ENCODE measurements around the gene PRRC2C. TPM values are rescaled to one million over a fixed set of nuclear protein-coding genes. Genes with fewer than 3 reads are reported as not detected.

The PRRC2C gene
- total RNA-seq, 2 donors from 2014 or later = 331 to 343 TPM

DNA sequence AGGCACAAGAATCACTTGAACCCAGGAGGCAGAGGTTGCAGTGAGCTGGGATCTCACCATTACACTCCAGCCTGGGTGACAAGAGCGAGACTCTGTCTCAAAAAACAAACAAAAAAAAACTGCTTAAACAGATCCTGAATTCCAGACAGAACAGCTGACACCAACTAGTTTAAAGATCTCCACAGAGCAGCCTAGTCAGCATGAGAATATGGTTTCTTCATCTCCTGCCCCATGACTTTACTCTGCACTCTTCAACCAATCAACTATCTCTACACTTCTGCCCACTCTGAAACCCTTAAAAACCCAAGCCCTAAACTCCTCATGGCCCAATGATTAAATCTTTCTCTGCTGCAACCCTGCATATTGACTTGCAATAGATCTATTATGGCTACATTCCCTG lies 7.5 kb upstream of the PRRC2C start:
- H3K4me3 Mint-ChIP-seq = no peak overlapping the region
- H3K9me3 Mint-ChIP-seq = no peaks in the 10 kb centered on the region
- DNase-seq (ENCODE audit: low spot score) (no peak), ATAC-seq (no peak)
- H3K27ac Mint-ChIP-seq = no peak overlapping the region
- H3K27me3 Mint-ChIP-seq = peaks cover 22 to 23% of the 10 kb centered on the region in 2 donors
- peaks cover 0 to 4% of the 10 kb centered on the region in 2 donors for H3K4me1 Mint-ChIP-seq (ENCODE audit: low read depth in 2 of 2)
- no peaks in the 10 kb centered on the region for H3K36me3 Mint-ChIP-seq

DNA sequence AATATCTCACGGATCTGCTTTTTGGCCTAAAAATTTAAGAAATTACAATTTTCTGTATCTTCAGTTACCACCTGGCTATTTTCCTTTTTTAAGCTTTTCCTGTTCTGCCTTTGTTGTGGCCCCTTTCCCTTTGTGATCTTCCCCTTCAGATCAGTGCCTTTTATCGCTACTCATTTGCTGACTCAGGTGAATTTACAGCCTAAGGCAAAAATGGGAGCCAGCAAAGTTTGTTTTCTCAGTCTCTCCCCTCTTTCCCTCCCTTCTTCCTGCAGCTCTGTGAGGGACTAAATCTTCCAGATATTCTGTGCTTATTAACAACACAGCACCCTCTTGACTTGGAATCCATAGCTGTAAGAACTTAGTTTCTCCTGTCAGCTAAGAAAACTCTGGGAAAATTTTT lies 5.3 kb upstream of the PRRC2C start:
- H3K27ac Mint-ChIP-seq = no peak overlapping the region
- ATAC-seq = no peak
- no peak for DNase-seq (ENCODE audit: low spot score)
- H3K36me3 Mint-ChIP-seq = no peaks in the 10 kb centered on the region
- H3K9me3 Mint-ChIP-seq = no peaks in the 10 kb centered on the region
- peaks cover 8 to 12% of the 10 kb centered on the region in 2 donors for H3K4me1 Mint-ChIP-seq (ENCODE audit: low read depth in 2 of 2)
- H3K4me3 Mint-ChIP-seq = no peak overlapping the region
- peaks cover 12 to 19% of the 10 kb centered on the region in 2 donors for H3K27me3 Mint-ChIP-seq

DNA sequence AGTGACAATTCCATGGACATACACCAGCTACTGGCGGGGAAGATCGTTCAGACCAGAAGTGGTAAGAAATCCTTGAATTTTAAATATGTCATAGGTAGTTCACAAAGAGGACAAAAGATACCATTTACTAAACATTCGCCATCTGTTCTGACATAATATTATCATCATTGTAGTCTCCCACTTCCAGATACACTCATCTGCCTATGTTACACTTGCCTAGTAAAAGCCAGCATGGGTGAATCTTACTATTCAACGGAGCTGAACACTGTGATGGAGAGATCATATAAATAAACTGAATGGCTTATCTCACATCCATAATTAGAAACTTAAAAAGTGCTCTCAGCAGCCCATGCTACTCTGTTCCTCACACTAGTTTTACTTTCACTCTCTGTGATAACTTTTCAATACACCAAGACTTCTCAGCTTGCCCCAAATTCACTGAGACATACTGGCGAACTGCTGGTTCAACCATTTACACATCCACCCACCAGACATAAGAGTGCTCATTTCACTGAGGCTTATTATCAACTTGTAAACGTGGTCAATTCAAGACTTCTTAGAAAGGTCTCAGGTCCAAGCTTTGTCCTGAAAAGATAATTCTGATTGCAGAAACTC lies 463 bp upstream of the PRRC2C start:
- Mint-ChIP-seq H3K4me3 (peak overlapping the region; percentile 95), H3K27ac (peak overlapping the region; percentile 92 to 96), H3K36me3 (peaks cover 7% of the 10 kb centered on the region), H3K9me3 (no peaks in the 10 kb centered on the region), H3K27me3 (peaks cover 0 to 3% of the 10 kb centered on the region in 2 donors), H3K4me1 (ENCODE audit: low read depth in 2 of 2) (peaks cover 38 to 45% of the 10 kb centered on the region in 2 donors)
- DNase-seq (ENCODE audit: low spot score) (no peak), ATAC-seq (peak; percentile 58 to 68)

DNA sequence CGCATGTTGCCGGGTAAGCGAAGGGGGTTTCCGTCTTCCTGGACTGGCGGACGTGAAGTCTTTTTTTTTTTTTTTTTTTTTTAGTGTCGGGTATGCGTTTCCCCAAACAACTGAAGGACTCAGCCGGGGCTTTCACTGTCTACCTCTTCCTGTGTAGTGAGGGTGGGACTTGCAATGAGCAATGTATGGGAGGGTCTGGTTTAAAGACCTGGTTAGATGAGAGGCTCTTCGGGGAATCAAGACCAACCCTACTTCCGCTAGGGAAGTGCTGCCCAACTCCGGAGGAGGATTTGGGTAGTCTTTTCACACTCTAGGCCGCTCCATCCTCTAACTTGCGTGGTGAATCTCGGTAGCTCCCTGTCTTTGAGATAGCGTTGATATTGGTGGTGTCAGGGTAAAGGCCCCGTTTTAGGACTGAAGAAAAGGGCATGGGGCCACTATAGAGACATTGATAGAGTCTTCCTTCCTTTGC lies 754 bp downstream of the PRRC2C start:
- Mint-ChIP-seq H3K9me3 (no peaks in the 10 kb centered on the region), H3K27me3 (no peaks in the 10 kb centered on the region), H3K4me3 (peak overlapping the region; percentile 95), H3K4me1 (ENCODE audit: low read depth in 2 of 2) (peaks cover 46 to 54% of the 10 kb centered on the region in 2 donors), H3K27ac (peak overlapping the region; percentile 92 to 96), H3K36me3 (peaks cover 14% of the 10 kb centered on the region)
- ATAC-seq = peak; percentile 87 to 90
- DNase-seq (ENCODE audit: low spot score) = peak; percentile 92

DNA sequence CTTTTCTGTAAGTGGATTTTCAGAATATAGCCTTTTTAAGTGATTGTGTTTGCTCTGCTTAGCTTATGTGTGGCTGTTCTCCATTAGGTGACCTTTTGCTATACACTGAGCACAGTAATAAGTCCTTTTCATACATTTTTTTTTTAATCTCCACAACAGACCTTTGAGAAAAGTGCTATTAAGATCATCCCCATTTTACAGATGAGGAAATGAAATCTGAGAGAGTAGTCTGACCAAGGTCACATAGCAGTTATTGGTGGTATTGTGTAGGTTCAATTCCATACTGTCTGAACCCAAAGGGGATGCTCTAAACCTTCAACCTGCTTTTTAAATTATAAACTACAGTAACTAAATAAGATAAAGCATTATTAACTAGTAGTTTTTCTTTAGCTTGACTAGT lies 1.7 kb downstream of the PRRC2C start:
- Mint-ChIP-seq H3K4me3 (peak overlapping the region; percentile 95), H3K36me3 (peaks cover 14% of the 10 kb centered on the region), H3K4me1 (ENCODE audit: low read depth in 2 of 2) (peaks cover 54 to 64% of the 10 kb centered on the region in 2 donors), H3K27ac (peak overlapping the region; percentile 92 to 96), H3K27me3 (no peaks in the 10 kb centered on the region), H3K9me3 (no peaks in the 10 kb centered on the region)
- ATAC-seq (no peak), DNase-seq (ENCODE audit: low spot score) (no peak)

DNA sequence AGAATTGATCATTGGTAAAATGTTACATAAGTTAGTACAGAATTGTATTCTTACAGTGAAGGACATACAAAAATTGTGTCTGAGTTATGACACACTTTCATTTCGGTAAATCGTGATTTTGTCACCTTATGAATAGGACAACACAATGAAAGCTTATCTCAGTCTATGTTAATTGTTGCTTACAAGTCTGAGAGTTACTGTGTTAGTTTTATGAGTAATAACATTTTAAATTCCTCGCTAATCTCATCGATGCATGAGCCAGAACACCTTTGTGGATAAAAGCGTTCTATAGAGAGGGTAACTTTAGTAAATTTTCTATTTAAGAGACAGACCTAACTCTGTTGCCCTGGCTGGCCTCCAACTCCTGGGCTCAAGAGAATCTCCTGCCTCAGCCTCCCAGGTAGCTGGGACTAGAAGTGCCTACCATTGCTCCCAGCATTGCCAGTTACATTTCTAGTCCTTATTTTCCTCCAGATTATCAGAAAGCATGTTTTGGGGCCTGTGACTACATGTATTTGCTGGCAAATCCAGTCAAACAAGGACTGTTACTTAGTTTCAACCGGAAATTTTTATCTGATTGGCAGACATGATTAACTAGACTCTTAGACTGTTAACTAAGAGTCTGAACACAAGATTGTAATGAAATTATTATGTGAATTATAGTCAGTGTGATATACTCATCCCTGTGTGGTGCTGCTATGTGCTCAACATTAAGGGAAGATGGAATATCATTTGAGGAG lies 3.0 kb downstream of the PRRC2C start:
- Mint-ChIP-seq H3K36me3 (peaks cover 14% of the 10 kb centered on the region), H3K4me1 (ENCODE audit: low read depth in 2 of 2) (peaks cover 62 to 74% of the 10 kb centered on the region in 2 donors), H3K27ac (peak overlapping the region; percentile 92 to 96), H3K27me3 (no peaks in the 10 kb centered on the region), H3K9me3 (no peaks in the 10 kb centered on the region), H3K4me3 (peak overlapping the region; percentile 95)
- ATAC-seq (no peak), DNase-seq (ENCODE audit: low spot score) (no peak)

DNA sequence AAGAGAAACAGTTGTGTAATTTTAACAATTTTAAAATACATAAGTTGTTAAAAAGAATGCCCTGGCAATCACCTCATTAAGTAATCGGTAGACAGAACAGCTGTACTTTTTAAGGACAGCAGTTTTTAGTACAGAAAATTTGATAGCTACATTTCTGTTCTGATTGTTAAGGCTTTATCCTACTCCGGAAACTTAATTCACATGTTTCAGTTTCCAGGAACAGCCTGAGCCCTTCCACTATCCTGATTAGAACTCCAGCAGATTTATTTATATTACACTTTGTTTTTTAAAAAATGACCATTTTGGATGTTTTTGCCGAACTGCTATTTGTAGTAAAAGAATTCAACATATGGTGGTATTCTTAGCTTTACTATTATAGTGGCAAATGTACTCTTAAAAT lies 8.7 kb downstream of the PRRC2C start:
- H3K9me3 Mint-ChIP-seq = no peaks in the 10 kb centered on the region
- peak overlapping the region; percentile 50 to 81 for H3K27ac Mint-ChIP-seq
- peaks cover 19% of the 10 kb centered on the region for H3K36me3 Mint-ChIP-seq
- peaks cover 61 to 74% of the 10 kb centered on the region in 2 donors for H3K4me1 Mint-ChIP-seq (ENCODE audit: low read depth in 2 of 2)
- no peaks in the 10 kb centered on the region for H3K27me3 Mint-ChIP-seq
- peak overlapping the region; percentile 38 for H3K4me3 Mint-ChIP-seq
- ATAC-seq = no peak
- no peak for DNase-seq (ENCODE audit: low spot score)

DNA sequence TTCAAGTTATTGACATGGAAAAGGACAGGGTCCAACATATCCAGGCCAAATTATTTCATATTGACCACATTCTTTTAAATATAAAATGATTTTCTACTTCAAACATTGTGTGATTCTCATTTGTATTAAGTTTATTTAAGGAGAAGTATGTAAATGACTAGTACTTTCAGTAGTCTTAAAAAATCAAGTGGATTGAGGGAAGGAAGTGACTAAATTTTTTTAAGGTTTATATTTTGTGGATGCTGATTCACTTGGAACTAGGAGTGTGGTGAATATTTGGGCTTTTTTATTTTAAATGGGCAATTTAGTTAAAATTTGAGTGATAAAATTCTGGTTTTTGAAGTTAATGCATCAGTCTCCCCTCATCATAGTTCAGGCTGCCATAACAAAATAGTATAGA lies 10.1 kb downstream of the PRRC2C start:
- H3K4me1 Mint-ChIP-seq (ENCODE audit: low read depth in 2 of 2) = peaks cover 65 to 75% of the 10 kb centered on the region in 2 donors
- no peaks in the 10 kb centered on the region for H3K9me3 Mint-ChIP-seq
- DNase-seq (ENCODE audit: low spot score) (no peak), ATAC-seq (no peak)
- peaks cover 23% of the 10 kb centered on the region for H3K36me3 Mint-ChIP-seq
- peak overlapping the region; percentile 50 to 81 for H3K27ac Mint-ChIP-seq
- peak overlapping the region; percentile 38 for H3K4me3 Mint-ChIP-seq
- H3K27me3 Mint-ChIP-seq = no peaks in the 10 kb centered on the region

DNA sequence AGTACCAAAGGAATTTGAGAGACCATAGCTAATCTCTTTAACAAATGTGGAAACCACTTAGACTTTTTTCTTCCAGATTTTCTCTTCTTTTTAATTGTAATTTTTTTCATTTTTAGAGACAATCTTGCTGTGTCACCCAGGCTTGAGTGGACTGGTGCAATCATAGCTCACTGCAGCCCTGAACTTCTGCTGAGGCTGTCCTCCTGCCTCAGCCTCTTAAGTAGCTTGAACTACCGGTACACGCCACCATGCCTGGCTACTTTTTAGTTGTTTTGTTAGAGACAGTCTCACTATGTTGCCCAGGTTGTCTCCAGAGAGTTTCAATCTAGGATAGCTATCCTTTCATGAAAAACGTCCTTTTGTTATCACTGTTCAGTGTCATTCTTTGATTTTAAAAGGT lies 15.0 kb downstream of the PRRC2C start:
- no peak for DNase-seq (ENCODE audit: low spot score)
- H3K4me3 Mint-ChIP-seq = no peak overlapping the region
- no peaks in the 10 kb centered on the region for H3K9me3 Mint-ChIP-seq
- H3K27me3 Mint-ChIP-seq = no peaks in the 10 kb centered on the region
- ATAC-seq = no peak
- H3K4me1 Mint-ChIP-seq (ENCODE audit: low read depth in 2 of 2) = peaks cover 75 to 80% of the 10 kb centered on the region in 2 donors
- peaks cover 30% of the 10 kb centered on the region for H3K36me3 Mint-ChIP-seq
- peak overlapping the region; percentile 70 to 84 for H3K27ac Mint-ChIP-seq

DNA sequence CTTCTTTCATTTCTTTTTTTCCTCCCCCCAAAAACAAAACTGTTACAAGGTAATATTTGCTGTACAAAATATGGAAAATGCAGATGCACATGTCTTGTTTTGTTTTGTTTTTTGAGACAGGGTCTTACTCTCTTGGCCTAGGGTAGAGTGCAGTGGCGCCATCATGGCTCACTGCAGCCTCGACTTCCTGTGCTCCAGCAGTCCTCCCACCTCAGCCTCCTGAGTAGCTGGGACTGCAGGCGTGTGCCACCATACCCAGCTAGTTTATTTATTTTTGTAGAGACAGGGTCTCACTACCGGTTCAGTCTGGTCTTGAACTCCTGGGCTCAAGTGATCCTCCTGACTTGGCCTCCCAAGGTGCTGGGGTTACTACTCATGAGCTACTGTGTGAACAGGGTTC lies 15.5 kb downstream of the PRRC2C start:
- H3K9me3 Mint-ChIP-seq = no peaks in the 10 kb centered on the region
- peak overlapping the region; percentile 40 for H3K4me3 Mint-ChIP-seq
- no peak for ATAC-seq
- peak overlapping the region; percentile 54 to 84 for H3K27ac Mint-ChIP-seq
- H3K4me1 Mint-ChIP-seq (ENCODE audit: low read depth in 2 of 2) = peaks cover 75 to 80% of the 10 kb centered on the region in 2 donors
- peaks cover 30% of the 10 kb centered on the region for H3K36me3 Mint-ChIP-seq
- no peaks in the 10 kb centered on the region for H3K27me3 Mint-ChIP-seq
- no peak for DNase-seq (ENCODE audit: low spot score)

DNA sequence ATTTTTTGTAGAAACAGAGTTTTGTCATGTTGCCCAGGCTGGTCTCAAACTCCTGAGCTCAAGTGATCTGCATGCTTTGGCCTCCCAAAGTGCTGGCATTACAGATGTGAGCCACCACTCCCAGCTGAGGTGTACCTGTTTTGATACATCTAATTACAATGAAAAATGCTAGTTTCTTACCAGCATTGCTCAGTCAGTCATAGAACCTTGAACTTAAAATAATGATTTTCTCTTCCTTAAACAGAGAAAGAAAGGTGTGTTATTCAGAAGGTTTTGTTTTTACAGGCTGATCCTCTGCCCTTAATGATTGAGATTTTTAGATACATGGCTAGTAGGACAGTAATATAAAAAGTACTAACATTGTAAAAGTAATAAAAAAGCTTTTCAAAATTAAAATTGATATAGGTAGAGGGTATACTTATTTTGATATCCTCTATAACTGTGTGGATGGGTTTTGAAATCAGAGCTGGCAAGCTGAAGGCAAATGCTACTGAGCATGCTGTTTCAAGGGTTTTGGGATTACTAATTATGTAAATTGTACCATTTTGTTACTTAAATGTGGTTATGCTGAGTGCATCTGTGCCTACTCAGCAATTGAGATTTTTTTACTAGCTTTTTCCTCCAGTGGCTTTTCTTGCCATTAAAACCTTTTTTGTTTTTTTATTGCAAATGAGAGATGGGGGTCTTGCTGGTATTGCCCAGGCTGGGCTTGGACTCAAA lies 16.1 kb downstream of the PRRC2C start:
- peaks cover 30% of the 10 kb centered on the region for H3K36me3 Mint-ChIP-seq
- H3K27me3 Mint-ChIP-seq = no peaks in the 10 kb centered on the region
- peak overlapping the region; percentile 44 for H3K4me3 Mint-ChIP-seq
- DNase-seq (ENCODE audit: low spot score) (no peak), ATAC-seq (peak; percentile 77 to 80)
- H3K27ac Mint-ChIP-seq = peak overlapping the region; percentile 54 to 84
- no peaks in the 10 kb centered on the region for H3K9me3 Mint-ChIP-seq
- H3K4me1 Mint-ChIP-seq (ENCODE audit: low read depth in 2 of 2) = peaks cover 80 to 86% of the 10 kb centered on the region in 2 donors

DNA sequence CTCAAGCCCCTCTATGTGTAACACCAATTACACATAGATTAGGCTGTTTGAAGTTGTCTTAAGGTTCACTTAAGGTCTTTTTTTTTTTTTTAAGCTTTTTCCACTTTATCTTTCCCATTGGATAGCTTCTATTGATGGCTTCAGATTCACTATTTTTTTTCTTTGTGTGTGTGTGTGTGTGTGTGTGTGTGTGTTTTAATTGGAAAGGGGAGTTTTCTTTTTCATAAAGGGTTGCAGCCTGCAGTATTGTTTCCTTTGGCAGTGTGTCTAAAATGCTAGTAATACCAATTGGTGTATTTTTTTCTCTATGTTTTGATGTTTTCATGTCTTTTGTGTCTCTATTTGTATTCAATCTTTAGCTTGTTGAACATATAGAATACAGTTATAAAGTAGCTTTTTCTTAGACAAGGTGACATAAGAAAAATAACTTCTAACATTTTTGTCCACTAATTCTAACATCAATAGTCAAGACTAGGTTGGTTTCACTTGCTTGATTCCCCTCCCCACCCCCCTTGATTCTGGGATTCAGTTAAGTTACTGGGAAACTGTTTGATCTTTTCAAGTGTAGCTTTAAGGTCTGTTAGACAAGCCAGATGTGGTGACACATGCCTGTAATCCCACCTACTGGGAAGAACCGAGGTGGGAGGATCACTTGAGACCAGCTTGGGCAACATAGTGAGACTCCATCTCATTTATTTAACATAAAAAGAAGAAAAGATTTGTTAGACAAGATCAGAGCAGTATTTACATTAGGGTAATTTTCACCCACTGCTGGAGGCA lies 21.4 kb downstream of the PRRC2C start:
- H3K36me3 Mint-ChIP-seq = peaks cover 5% of the 10 kb centered on the region
- no peaks in the 10 kb centered on the region for H3K9me3 Mint-ChIP-seq
- H3K4me3 Mint-ChIP-seq = peak overlapping the region; percentile 28
- ATAC-seq (peak in 1 of 2 donors; percentile 20), DNase-seq (ENCODE audit: low spot score) (no peak)
- H3K27me3 Mint-ChIP-seq = no peaks in the 10 kb centered on the region
- H3K4me1 Mint-ChIP-seq (ENCODE audit: low read depth in 2 of 2) = peaks cover 80 to 91% of the 10 kb centered on the region in 2 donors
- peak overlapping the region; percentile 20 to 79 for H3K27ac Mint-ChIP-seq

DNA sequence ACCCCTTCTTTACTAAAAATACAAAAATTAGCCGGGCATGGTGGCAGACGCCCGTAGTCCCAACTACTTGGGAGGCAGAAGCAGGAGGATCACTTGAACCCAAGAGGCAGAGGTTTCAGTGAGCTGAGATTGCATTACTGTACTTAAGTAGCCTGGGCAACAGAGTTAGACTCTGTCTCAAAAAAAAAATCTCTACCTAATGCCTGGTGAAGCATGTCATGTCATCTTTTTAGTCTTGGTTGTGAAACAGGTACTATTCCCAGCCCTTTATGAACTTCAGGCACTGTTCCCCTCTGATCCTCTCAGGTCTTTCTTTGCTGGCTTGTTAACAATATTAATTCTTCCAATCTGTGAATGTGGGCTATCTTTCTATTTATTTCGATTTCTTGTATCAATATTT lies 22.1 kb downstream of the PRRC2C start:
- H3K36me3 Mint-ChIP-seq = peaks cover 5% of the 10 kb centered on the region
- DNase-seq (ENCODE audit: low spot score) (no peak), ATAC-seq (no peak)
- no peaks in the 10 kb centered on the region for H3K9me3 Mint-ChIP-seq
- peaks cover 78 to 90% of the 10 kb centered on the region in 2 donors for H3K4me1 Mint-ChIP-seq (ENCODE audit: low read depth in 2 of 2)
- H3K27ac Mint-ChIP-seq = peak overlapping the region; percentile 20 to 79
- H3K27me3 Mint-ChIP-seq = no peaks in the 10 kb centered on the region
- H3K4me3 Mint-ChIP-seq = peak overlapping the region; percentile 49

All from natural killer cell treated with Interleukin-12 subunit alpha and Interleukin-12 subunit beta and Interleukin-15 and Interleukin-18, amount 100 ng/mL, for 72 hours (primary cell).